ENCODE measurements around the gene NKAIN2.
A peak's percentile ranks its signal among the peaks of the same experiment; 100 is the strongest.

NKAIN2 gene

DNA sequence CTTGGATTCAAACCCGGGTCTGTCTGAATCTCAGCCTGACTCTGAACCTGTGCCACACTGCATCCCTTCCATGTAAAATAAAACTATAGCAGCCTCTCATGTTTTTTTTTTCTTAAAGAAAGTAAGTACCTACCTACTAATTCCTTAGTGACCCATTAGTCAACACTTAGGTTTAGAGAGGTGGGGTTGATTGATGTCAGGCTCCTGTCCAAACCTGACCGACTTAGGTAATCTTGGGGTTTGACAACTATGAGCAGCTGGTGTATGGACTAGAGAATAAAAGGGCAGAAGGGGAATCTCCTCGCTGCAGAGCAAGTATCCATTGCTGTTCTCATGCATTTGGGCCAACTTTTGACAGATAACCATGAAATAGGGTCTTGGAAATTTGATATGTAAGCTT is 6.5 kb downstream of the NKAIN2 start:
- no peaks in the 10 kb centered on the region for H3K9me3 Mint-ChIP-seq
- H3K4me3 Mint-ChIP-seq: no peak overlapping the region
- H3K36me3 Mint-ChIP-seq (ENCODE audit: low read depth): no peaks in the 10 kb centered on the region
- H3K4me1 Mint-ChIP-seq: no peaks in the 10 kb centered on the region
- TF ChIP-seq, protein P1, sequence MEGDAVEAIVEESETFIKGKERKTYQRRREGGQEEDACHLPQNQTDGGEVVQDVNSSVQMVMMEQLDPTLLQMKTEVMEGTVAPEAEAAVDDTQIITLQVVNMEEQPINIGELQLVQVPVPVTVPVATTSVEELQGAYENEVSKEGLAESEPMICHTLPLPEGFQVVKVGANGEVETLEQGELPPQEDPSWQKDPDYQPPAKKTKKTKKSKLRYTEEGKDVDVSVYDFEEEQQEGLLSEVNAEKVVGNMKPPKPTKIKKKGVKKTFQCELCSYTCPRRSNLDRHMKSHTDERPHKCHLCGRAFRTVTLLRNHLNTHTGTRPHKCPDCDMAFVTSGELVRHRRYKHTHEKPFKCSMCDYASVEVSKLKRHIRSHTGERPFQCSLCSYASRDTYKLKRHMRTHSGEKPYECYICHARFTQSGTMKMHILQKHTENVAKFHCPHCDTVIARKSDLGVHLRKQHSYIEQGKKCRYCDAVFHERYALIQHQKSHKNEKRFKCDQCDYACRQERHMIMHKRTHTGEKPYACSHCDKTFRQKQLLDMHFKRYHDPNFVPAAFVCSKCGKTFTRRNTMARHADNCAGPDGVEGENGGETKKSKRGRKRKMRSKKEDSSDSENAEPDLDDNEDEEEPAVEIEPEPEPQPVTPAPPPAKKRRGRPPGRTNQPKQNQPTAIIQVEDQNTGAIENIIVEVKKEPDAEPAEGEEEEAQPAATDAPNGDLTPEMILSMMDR (IDR thresholded peaks at IDR 0.05): no peak
- H3K27me3 Mint-ChIP-seq (ENCODE audit: low read depth, poor library complexity): peaks cover 30% of the 10 kb centered on the region
- DNase-seq: no peak
- H3K27ac Mint-ChIP-seq: no peak overlapping the region

DNA sequence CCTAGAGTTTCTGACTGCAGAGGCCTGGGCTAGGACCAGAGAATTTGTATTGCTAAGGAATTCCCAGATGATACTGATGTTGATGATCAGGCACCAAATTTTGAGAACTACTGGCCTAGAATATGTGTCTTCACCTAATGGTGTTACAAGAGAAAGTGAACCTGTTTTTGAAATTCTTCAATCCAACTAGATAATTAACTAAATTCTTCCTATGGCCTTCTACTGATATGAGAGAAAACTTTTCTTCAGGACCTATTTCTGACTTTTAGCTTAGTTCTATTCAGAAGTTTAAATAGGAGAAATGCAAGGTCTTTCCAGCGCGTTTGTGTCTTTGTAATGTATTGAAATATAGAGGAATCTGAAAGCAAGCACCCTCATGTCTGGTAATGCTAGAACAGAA is 7.3 kb downstream of the NKAIN2 start:
- Mint-ChIP-seq H3K27ac (no peak overlapping the region), H3K27me3 (ENCODE audit: low read depth, poor library complexity) (peaks cover 24% of the 10 kb centered on the region), H3K4me3 (no peak overlapping the region), H3K4me1 (no peaks in the 10 kb centered on the region), H3K36me3 (ENCODE audit: low read depth) (no peaks in the 10 kb centered on the region), H3K9me3 (no peaks in the 10 kb centered on the region)
- DNase-seq: no peak
- TF ChIP-seq, protein P1 (IDR thresholded peaks at IDR 0.05): no peak

DNA sequence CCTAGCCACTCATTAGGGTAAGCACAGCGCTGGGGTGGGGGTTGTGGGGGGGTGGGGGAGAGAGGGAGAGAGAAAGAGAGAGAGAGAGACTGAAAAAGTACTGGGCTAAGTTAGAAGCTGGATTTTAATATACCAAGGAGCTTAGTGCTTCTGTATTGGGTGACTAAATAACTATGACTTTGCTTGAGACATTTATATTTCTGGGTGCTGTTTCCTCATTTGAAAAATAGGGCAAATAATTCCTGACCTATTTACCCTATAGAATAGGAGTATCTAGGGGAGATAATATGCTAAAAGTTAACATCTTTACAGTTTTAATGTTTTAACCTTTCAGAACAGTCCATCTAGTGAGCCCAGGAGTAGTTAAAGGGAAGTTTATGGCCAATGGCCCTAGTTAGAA is 7.7 kb downstream of the NKAIN2 start:
- no peaks in the 10 kb centered on the region for H3K9me3 Mint-ChIP-seq
- TF ChIP-seq, protein P1 (IDR thresholded peaks at IDR 0.05): no peak
- DNase-seq: no peak

DNA sequence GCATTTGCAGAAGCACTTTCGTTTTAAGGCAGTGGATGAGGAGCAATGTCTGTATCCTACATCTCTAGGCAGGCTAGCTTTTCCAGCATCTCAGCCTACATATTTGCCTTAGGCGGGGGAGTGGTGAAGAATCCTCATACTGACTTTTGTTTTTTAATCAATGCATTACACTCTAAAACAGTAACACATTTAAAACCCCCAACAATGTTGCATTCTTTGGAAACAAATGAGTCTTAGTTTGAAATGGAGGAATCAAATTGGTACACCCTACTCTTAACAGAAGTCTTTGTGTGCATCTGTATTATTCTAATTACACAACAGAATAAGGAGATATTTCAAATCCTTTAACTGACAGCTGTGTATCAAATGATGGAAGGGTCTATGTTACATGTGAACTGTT is 9.0 kb downstream of the NKAIN2 start:
- Mint-ChIP-seq H3K4me3 (no peak overlapping the region), H3K27me3 (ENCODE audit: low read depth, poor library complexity) (peaks cover 8% of the 10 kb centered on the region)
- TF ChIP-seq, protein P1 (IDR thresholded peaks at IDR 0.05): no peak

More for the DNA sequence above, 7.7 kb downstream of the NKAIN2 start:
- no peaks in the 10 kb centered on the region for H3K4me1 Mint-ChIP-seq
- no peak overlapping the region for H3K4me3 Mint-ChIP-seq
- H3K27me3 Mint-ChIP-seq (ENCODE audit: low read depth, poor library complexity): peaks cover 20% of the 10 kb centered on the region
- H3K36me3 Mint-ChIP-seq (ENCODE audit: low read depth): no peaks in the 10 kb centered on the region
- no peak overlapping the region for H3K27ac Mint-ChIP-seq

DNA sequence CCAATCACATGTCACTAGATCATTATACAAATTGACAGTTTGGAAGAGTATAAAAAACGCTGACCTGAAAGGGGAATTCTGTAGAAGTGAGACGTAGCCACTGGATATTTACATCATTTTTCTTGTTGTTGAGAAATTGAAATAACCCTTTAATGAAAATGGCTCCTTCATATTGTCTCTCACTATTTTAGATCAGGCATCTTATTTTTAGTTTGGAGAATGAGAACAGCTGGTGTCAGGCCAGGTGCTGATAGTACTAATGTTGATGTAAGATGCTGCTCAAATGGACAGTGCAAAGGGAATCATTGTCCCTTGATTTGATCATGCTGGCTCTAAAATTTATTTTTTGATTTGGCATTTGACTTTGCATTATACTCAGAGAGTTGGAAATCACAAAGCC is 17.4 kb downstream of the NKAIN2 start:
- Mint-ChIP-seq H3K27me3 (ENCODE audit: low read depth, poor library complexity) (peaks cover 7% of the 10 kb centered on the region), H3K4me3 (no peak overlapping the region), H3K27ac (no peak overlapping the region), H3K9me3 (peaks cover 4% of the 10 kb centered on the region), H3K36me3 (ENCODE audit: low read depth) (no peaks in the 10 kb centered on the region), H3K4me1 (peaks cover 9% of the 10 kb centered on the region)
- no peak for DNase-seq
- TF ChIP-seq, protein P1 (IDR thresholded peaks at IDR 0.05): no peak

More for the DNA sequence above, 9.0 kb downstream of the NKAIN2 start:
- no peaks in the 10 kb centered on the region for H3K36me3 Mint-ChIP-seq (ENCODE audit: low read depth)
- no peak for DNase-seq
- H3K27ac Mint-ChIP-seq: no peak overlapping the region
- no peaks in the 10 kb centered on the region for H3K4me1 Mint-ChIP-seq
- no peaks in the 10 kb centered on the region for H3K9me3 Mint-ChIP-seq

DNA sequence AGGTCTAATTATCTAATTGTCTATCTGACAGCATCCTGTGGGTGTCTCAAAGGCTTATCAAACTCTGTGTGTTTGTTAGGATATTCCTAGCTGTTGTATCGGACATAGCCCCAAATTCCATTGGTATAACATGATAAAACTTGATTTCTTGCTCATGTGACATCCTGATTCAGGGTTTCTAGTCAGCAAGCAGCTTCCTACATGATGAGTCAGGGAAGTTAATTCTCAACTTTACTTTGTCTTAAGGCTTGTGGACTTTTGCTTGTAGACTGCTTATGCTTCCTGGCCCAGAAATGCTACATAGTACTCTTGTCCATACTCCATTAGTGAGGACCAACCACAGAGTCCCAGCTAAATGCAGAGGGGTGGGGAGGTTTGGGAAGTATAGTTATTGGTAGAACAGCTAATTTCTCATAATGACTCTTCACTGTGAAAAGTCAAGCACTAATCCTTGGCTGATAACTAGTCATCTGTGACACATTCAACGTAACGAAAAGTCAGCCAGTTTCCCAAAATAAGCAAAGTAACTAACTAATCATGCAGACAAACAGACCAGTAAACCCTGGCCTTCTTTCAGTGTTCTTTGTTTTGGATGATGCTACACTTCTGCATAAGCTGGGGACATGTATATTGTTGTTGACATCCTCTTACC is 25.8 kb downstream of the NKAIN2 start:
- Mint-ChIP-seq H3K4me1 (peaks cover 33% of the 10 kb centered on the region), H3K4me3 (peak overlapping the region; percentile 9), H3K27ac (peak overlapping the region; percentile 25), H3K9me3 (no peaks in the 10 kb centered on the region), H3K27me3 (ENCODE audit: low read depth, poor library complexity) (no peaks in the 10 kb centered on the region), H3K36me3 (ENCODE audit: low read depth) (no peaks in the 10 kb centered on the region)
- TF ChIP-seq, protein P1 (IDR thresholded peaks at IDR 0.05): no peak
- DNase-seq: no peak
